HG03558 (cell line): Measurements from ENCODE around the gene CKAP4.

Experiments
- ATAC-seq: cut with Tn5 transposase; IDR thresholded peaks from one replicate; pipeline ENCODE4 v1.9.1; 2021; ENCODE audit warnings: moderate number of reproducible peaks; ENCODE audit not compliant: unreplicated experiment; ENCODE audit errors: extremely low read depth

CKAP4 gene

GRCh38 chr12:106276032-106276740, 28.4 kb upstream of the CKAP4 start:
- no peak for ATAC-seq

GRCh38 chr12:106275458-106275857, 27.6 kb upstream of the CKAP4 start:
- no peak for ATAC-seq

- no peak for ATAC-seq
These were observed 26.8 kb upstream of the CKAP4 start for GRCh38 chr12:106274575-106275121.

- ATAC-seq: no peak
These were observed 26.2 kb upstream of the CKAP4 start for GRCh38 chr12:106274012-106274411.

- ATAC-seq: no peak
These were observed 25.7 kb upstream of the CKAP4 start for GRCh38 chr12:106273491-106273890.

GRCh38 chr12:106271575-106272505, 24.0 kb upstream of the CKAP4 start:
- no peak for ATAC-seq

GRCh38 chr12:106269150-106269771, 21.4 kb upstream of the CKAP4 start:
- ATAC-seq: no peak

GRCh38 chr12:106267535-106267934, 19.7 kb upstream of the CKAP4 start:
- ATAC-seq: no peak

- no peak for ATAC-seq
These were observed 17.3 kb upstream of the CKAP4 start for GRCh38 chr12:106265116-106265515.

- ATAC-seq: no peak
These were observed 11.1 kb upstream of the CKAP4 start for GRCh38 chr12:106258935-106259334.

GRCh38 chr12:106258226-106258625, 10.4 kb upstream of the CKAP4 start:
- no peak for ATAC-seq

- no peak for ATAC-seq
These were observed 8.7 kb upstream of the CKAP4 start for GRCh38 chr12:106256524-106256923.

GRCh38 chr12:106255952-106256351, 8.1 kb upstream of the CKAP4 start:
- ATAC-seq: no peak

GRCh38 chr12:106255493-106255892, 7.7 kb upstream of the CKAP4 start:
- no peak for ATAC-seq

GRCh38 chr12:106254724-106255123, 6.9 kb upstream of the CKAP4 start:
- no peak for ATAC-seq

GRCh38 chr12:106251631-106252455, 4.0 kb upstream of the CKAP4 start:
- no peak for ATAC-seq

- no peak for ATAC-seq
These were observed 1.8 kb upstream of the CKAP4 start for GRCh38 chr12:106249411-106250135.

GRCh38 chr12:106248846-106249371, 1.1 kb upstream of the CKAP4 start:
- ATAC-seq: no peak

- no peak for ATAC-seq
These were observed 559 bp upstream of the CKAP4 start for GRCh38 chr12:106248312-106248845.
